ENCODE measurements around the gene MYT1.
"Not testable (repeated sequence)": the region's sequence is repeated elsewhere in the genome, so short reads cannot be mapped to it uniquely, and the experiment has no call there.

The MYT1 gene

DNA sequence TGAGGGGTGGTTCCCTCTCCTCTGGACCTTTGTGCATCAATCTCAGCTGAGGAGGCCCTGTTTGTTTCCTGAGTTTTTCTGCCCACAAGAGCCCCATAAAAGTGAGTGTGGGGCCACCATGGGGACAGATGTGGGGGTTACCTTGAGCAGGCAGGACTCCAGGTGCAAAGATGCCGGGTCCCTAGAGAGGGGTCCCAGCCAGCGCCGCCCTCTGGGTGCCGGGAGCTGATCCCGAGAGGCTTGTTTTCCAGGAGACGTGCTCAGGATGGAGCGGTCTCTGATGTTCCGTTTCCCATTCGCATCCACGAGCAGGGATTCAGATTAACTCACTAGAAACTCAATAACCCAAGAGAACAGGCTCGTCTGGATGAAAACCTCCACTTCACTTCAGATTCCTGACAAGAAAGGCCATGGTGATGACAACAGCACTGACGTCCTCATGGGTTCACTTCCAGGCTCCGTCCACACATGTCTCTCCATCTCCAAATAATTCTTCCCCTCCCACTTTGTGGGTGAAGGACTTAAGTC lies 21.9 kb downstream of the MYT1 start:
- Histone ChIP-seq H3K9me3 (ENCODE audit: low read length) (no peaks in the 10 kb centered on the region), H3K4me1 (ENCODE audit: insufficient read depth, low read length, severe bottlenecking) (no peaks in the 10 kb centered on the region), H3K27ac (ENCODE audit: low read depth, low read length, poor library complexity, severe bottlenecking) (no peak overlapping the region), H3K27me3 (ENCODE audit: insufficient read depth, low read length) (peaks cover under 1% of the 10 kb centered on the region; the same call in 1 of the 2 replicates), H3F3A (ENCODE audit: insufficient read depth, low read length) (no peaks in the 10 kb centered on the region), H3K4me3 (ENCODE audit: low read depth, low read length, poor library complexity, severe bottlenecking) (no peak overlapping the region), H3K4me2 (ENCODE audit: low read length) (no peak overlapping the region), H3K36me3 (ENCODE audit: insufficient read depth, low read length) (no peaks in the 10 kb centered on the region), H4K20me1 (ENCODE audit: insufficient read depth, low read length) (no peaks in the 10 kb centered on the region), H3K9me2 (ENCODE audit: low read depth, low read length) (no peaks in the 10 kb centered on the region), H3K9ac (ENCODE audit: low read length) (no peak overlapping the region), H3K79me2 (ENCODE audit: insufficient read depth, low read length) (no peaks in the 10 kb centered on the region), H2AFZ (ENCODE audit: low read length) (no peak overlapping the region)
- TF ChIP-seq, protein P1, sequence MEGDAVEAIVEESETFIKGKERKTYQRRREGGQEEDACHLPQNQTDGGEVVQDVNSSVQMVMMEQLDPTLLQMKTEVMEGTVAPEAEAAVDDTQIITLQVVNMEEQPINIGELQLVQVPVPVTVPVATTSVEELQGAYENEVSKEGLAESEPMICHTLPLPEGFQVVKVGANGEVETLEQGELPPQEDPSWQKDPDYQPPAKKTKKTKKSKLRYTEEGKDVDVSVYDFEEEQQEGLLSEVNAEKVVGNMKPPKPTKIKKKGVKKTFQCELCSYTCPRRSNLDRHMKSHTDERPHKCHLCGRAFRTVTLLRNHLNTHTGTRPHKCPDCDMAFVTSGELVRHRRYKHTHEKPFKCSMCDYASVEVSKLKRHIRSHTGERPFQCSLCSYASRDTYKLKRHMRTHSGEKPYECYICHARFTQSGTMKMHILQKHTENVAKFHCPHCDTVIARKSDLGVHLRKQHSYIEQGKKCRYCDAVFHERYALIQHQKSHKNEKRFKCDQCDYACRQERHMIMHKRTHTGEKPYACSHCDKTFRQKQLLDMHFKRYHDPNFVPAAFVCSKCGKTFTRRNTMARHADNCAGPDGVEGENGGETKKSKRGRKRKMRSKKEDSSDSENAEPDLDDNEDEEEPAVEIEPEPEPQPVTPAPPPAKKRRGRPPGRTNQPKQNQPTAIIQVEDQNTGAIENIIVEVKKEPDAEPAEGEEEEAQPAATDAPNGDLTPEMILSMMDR (IDR thresholded peaks at IDR 0.05; ENCODE audit: low read length) = no peak
- TF ChIP-seq EZH2 (IDR thresholded peaks at IDR 0.05; ENCODE audit: borderline replicate concordance, low read length) = no peak

DNA sequence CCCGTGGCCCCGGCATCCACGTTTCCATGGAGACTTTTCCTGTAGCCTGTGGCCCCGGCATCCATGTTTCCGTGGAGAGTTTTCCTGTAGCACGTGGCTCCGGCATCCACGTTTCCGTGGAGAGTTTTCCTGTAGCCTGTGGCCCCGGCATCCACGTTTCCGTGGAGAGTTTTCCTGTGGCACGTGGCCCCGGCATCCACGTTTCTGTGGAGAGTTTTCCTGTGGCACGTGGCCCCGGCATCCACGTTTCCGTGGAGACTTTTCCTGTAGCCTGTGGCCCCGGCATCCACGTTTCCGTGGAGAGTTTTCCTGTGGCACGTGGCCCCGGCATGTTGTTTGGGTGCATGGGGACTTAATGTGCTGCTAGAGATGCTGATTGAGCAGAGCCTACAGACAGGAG lies 23.0 kb downstream of the MYT1 start:
- not testable (repeated sequence) for H3K27ac ChIP-seq (ENCODE audit: low read depth, low read length, poor library complexity, severe bottlenecking); H3K4me3 ChIP-seq (ENCODE audit: low read depth, low read length, poor library complexity, severe bottlenecking); H4K20me1 ChIP-seq (ENCODE audit: insufficient read depth, low read length); H3K36me3 ChIP-seq (ENCODE audit: insufficient read depth, low read length); H3K4me1 ChIP-seq (ENCODE audit: insufficient read depth, low read length, severe bottlenecking); H3K4me2 ChIP-seq (ENCODE audit: low read length); H3F3A ChIP-seq (ENCODE audit: insufficient read depth, low read length); H3K79me2 ChIP-seq (ENCODE audit: insufficient read depth, low read length); H3K27me3 ChIP-seq (ENCODE audit: insufficient read depth, low read length); H3K9me3 ChIP-seq (ENCODE audit: low read length); H2AFZ ChIP-seq (ENCODE audit: low read length); H3K9ac ChIP-seq (ENCODE audit: low read length); H3K9me2 ChIP-seq (ENCODE audit: low read depth, low read length)

- no peak overlapping the region for H3K4me2 ChIP-seq (ENCODE audit: low read length)
- no peaks in the 10 kb centered on the region for H3K4me1 ChIP-seq (ENCODE audit: insufficient read depth, low read length, severe bottlenecking)
These were observed 23.8 kb downstream of the MYT1 start for GRCh38 chr20:64188091-64188490.

More at GRCh38 chr20:64188091-64188490, 23.8 kb downstream of the MYT1 start:
- Histone ChIP-seq H3K9ac (ENCODE audit: low read length) (no peak overlapping the region), H4K20me1 (ENCODE audit: insufficient read depth, low read length) (no peaks in the 10 kb centered on the region), H3F3A (ENCODE audit: insufficient read depth, low read length) (no peaks in the 10 kb centered on the region), H2AFZ (ENCODE audit: low read length) (no peak overlapping the region), H3K9me3 (ENCODE audit: low read length) (no peaks in the 10 kb centered on the region), H3K27me3 (ENCODE audit: insufficient read depth, low read length) (peaks cover 4% of the 10 kb centered on the region; the same call in 1 of the 2 replicates), H3K79me2 (ENCODE audit: insufficient read depth, low read length) (no peaks in the 10 kb centered on the region), H3K27ac (ENCODE audit: low read depth, low read length, poor library complexity, severe bottlenecking) (no peak overlapping the region), H3K9me2 (ENCODE audit: low read depth, low read length) (no peaks in the 10 kb centered on the region), H3K4me3 (ENCODE audit: low read depth, low read length, poor library complexity, severe bottlenecking) (no peak overlapping the region), H3K36me3 (ENCODE audit: insufficient read depth, low read length) (no peaks in the 10 kb centered on the region)
- TF ChIP-seq, protein P1 (IDR thresholded peaks at IDR 0.05; ENCODE audit: low read length) = no peak
- no peak for TF ChIP-seq EZH2 (IDR thresholded peaks at IDR 0.05; ENCODE audit: borderline replicate concordance, low read length)

Data from OCI-LY1 (cell line).